ACHN (cell line): Measurements from ENCODE around the gene IKBKE.

Experiments
- DNase-seq: peaks from one replicate; pipeline ENCODE4 v3.0.0-alpha.2; 2015
- in situ Hi-C: cut with HindIII; loops from 2 replicates; pipeline ENCODE4 v1.10.0; 2017; ENCODE audit warnings: low sequenced_read_pairs, low pct_ligation_motif_present, low pct_unique_long_range_greater_than_20kb

The IKBKE gene

DNA sequence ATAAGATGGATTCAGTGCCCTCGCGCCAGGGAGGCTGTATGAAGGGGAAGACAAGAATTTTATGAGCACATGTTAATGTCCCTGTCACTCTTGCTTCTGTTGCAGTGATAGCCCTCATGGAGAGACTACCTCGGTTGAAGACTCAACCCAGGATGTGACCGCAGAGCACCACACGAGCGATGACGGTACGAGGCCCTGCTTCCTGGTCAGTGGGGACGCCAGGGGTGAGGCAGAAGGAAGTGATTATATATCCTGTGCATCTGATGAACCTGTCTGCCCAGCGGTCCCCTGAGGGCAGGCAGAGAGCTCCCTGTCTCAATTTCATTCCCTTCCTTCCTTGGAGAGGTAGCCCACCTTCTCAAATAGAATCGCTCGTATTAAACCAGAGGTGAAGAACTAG is 20.0 kb upstream of the IKBKE start:
- DNase-seq = no peak
- in situ Hi-C loops = no loop called here

- DNase-seq = no peak
- in situ Hi-C loops = no loop called here
Measured at GRCh38 chr1:206451134-206451686, 19.1 kb upstream of the IKBKE start.

DNA sequence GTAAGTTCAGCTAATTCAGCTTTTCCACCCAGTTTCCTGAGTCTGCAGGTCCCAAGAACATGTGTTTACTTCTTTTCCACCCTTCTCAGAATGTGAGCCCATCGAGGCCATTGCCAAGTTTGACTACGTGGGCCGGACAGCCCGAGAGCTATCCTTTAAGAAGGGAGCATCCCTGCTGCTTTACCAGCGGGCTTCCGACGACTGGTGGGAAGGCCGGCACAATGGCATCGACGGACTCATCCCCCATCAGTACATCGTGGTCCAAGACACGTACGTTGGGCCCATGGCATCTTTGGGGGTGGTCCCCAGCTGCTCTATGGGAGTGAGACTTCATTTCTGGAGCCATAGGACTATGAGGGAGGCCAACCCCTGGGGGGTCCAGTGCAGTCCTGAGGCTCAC is 17.2 kb upstream of the IKBKE start:
- DNase-seq = no peak
- in situ Hi-C loops = no loop called here

GRCh38 chr1:206455289-206455665 is 15.0 kb upstream of the IKBKE start:
- in situ Hi-C loops = no loop called here
- DNase-seq = no peak

GRCh38 chr1:206455666-206456344 is 14.5 kb upstream of the IKBKE start:
- DNase-seq = no peak
- in situ Hi-C loops = no loop called here

DNA sequence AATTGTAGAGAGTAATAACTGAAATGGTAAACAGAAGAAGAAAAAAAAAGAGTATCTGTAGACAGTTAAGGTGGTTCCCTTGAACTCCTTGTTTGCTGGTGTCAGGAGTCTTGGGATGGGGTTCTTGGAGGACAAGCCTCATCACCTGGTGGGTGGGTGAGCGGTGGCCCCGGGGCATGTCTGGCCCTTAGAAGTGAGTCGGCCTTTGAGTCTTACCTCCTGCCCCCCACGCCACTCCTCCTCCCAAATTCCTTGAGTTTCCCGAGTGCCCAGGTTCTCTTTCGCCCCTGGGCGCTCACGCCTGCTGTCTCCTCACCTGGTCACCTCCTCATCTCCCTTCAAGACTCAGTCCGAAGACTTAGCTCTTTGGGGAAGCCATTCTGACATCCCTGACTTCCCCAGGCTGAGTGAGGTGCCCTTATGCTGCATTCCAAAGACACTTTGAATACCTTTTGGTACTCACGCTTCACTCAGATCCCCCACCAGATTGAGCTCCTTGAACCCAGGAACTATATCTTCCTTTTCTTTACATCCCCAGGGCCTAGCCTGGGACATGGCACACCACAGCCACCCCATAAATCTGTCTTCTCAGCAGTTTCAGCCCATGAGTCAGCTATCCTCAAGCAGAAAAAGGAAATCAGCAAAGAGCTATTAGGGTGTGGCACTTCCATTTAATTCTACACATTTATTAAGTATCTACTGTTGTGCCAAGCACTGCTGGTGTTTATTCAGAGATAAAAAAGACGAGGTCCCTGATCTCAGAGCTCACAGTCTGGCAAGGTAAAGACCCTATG is 13.5 kb upstream of the IKBKE start:
- DNase-seq = no peak
- in situ Hi-C loops = no loop called here

- DNase-seq = no peak
- in situ Hi-C loops = no loop called here
Measured at GRCh38 chr1:206457408-206458120, 12.7 kb upstream of the IKBKE start.

GRCh38 chr1:206459703-206460102 is 10.6 kb upstream of the IKBKE start:
- in situ Hi-C loops = no loop called here
- no peak for DNase-seq

GRCh38 chr1:206460836-206461426 is 9.3 kb upstream of the IKBKE start:
- in situ Hi-C loops = no loop called here
- no peak for DNase-seq

GRCh38 chr1:206461602-206462455 is 8.4 kb upstream of the IKBKE start:
- in situ Hi-C loops = no loop called here
- DNase-seq = peak; percentile 78

GRCh38 chr1:206463137-206463536 is 7.1 kb upstream of the IKBKE start:
- in situ Hi-C loops = no loop called here
- DNase-seq = no peak

GRCh38 chr1:206463911-206464310 is 6.4 kb upstream of the IKBKE start:
- no peak for DNase-seq
- in situ Hi-C loops = no loop called here

DNA sequence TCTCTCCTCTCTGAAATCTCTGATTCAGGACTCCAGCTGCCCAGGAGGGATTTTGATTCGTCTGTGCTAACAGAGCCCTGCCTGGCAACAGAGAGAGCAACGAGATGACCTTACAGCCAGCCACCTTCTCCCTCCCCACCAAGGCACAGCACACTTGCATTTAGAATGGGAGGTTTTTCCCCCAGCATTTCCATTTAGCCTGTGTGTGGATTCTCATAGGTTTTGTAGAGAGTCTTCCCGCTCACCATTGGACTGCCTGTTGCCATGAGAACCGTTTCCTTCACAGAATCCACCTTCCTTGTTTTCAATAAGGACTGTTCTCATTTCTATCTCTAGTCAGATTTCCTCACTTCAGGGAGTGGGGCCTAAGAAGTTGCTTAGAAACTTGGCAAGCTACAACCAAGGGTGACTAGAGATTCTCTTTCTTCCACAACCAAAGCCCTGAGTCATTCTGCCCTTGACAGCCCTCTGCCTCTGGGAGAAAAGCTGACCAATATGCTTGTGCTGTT is 5.8 kb upstream of the IKBKE start:
- DNase-seq = peak; percentile 42
- in situ Hi-C loops = no loop called here

GRCh38 chr1:206465951-206466350 is 4.3 kb upstream of the IKBKE start:
- in situ Hi-C loops = no loop called here
- no peak for DNase-seq

- in situ Hi-C loops = no loop called here
- DNase-seq = no peak
Measured at GRCh38 chr1:206466840-206467649, 3.2 kb upstream of the IKBKE start.

DNA sequence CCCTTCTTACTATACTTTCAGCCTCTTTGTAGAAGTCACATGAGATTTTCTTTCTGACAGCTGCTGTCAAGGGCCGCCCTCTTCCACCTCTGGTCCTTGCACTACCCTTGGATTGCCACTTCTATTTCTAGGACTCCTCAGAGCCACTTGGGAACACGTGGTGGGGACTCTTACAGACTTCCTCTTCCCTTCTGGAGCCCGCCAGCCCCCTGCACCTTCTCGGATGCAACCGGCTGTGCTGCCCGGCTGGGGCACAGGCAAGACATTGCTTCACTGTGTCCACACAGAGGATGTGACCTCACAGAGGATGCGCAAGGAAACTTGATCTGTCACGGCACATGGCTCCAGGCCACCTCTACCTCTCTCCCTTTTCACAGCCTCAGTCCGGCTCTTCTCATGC is 2.4 kb upstream of the IKBKE start:
- in situ Hi-C loops = no loop called here
- no peak for DNase-seq

DNA sequence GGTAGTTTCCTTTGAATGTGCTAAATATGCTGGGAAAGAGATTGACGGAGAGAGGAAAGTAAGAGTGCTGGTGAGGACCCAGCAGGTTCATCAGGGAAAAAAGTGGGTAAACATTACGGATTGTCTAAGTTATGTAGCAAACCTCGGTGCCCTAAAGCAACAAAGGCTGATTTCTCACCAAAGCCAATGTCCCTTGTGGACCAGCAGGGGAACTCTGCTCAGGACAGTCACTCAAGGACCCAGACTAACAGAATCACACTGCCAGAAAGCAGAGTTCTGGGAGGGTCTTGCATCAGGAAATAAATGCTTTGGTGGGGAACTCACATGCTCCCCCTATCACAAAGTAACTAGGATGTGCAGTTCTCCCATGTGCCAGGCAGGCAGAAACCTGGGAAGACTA is 1.7 kb upstream of the IKBKE start:
- DNase-seq = no peak
- in situ Hi-C loops = no loop called here
